Liver (tissue), 9 donors: Measurements from ENCODE around the gene UNC13C. TPM values are rescaled to one million over a fixed set of nuclear protein-coding genes. Genes with fewer than 3 reads are reported as not detected.

Experiments
- DNase-seq: peaks from one replicate; pipeline ENCODE4 v3.0.0-alpha.2; 2017; ENCODE audit warnings: low spot score
- H3K27ac ChIP-seq, 2 donors: one replicate each; pipeline ENCODE4 v1.7.0; 2013; ENCODE audit warnings: inconsistent platforms in 2 of 2, low read length in 2 of 2, control low read depth in 1 of 2, low read depth in 1 of 2, mild to moderate bottlenecking in 1 of 2
- H3K27me3 ChIP-seq, 4 donors: one replicate each; pipeline versions ENCODE4 v1.6.1 to v1.7.0; 2013; ENCODE audit warnings: low read length in 3 of 4, inconsistent platforms in 1 of 4, mild to moderate bottlenecking in 1 of 4, moderate library complexity in 1 of 4; ENCODE audit not compliant: control insufficient read depth in 4 of 4, insufficient read depth in 4 of 4
- H3K36me3 ChIP-seq, 4 donors: one replicate each; pipeline versions ENCODE4 v1.6.1 to v1.7.0; 2013; ENCODE audit warnings: low read length in 3 of 4, mild to moderate bottlenecking in 3 of 4, low read depth in 1 of 4, moderate library complexity in 1 of 4; ENCODE audit not compliant: control insufficient read depth in 4 of 4, insufficient read depth in 3 of 4
- H3K4me1 ChIP-seq, 4 donors: one replicate each; pipeline versions ENCODE4 v1.6.1 to v1.7.0; 2013; ENCODE audit warnings: low read length in 3 of 4, mild to moderate bottlenecking in 3 of 4, moderate library complexity in 1 of 4; ENCODE audit not compliant: control insufficient read depth in 4 of 4, insufficient read depth in 4 of 4
- H3K4me3 ChIP-seq, 3 donors: one replicate each; pipeline versions ENCODE4 v1.6.1 to v1.7.0; 2013; ENCODE audit warnings: low read length in 3 of 3, control low read depth in 1 of 3, low read depth in 1 of 3, mild to moderate bottlenecking in 1 of 3
- H3K9ac ChIP-seq, 2 donors: one replicate each; pipeline ENCODE4 v1.7.0; 2013; ENCODE audit warnings: low read length in 2 of 2, mild to moderate bottlenecking in 2 of 2, moderate library complexity in 2 of 2, control low read depth in 1 of 2, low read depth in 1 of 2
- H3K9me3 ChIP-seq, 4 donors: one replicate each; pipeline versions ENCODE4 v1.6.1 to v1.7.0; 2013; ENCODE audit warnings: low read length in 3 of 4; ENCODE audit not compliant: control insufficient read depth in 4 of 4
- CTCF ChIP-seq: fragments of 150-350 bp; IDR thresholded peaks from 2 replicates; pipeline ENCODE4 v1.5.1; 2017; ENCODE audit warnings: improper control_type of control experiment, low read depth, low read length; ENCODE audit not compliant: missing input control
- EGR1 ChIP-seq, 2 donors: IDR thresholded peaks; 2 replicates each; pipeline ENCODE4 v1.6.1; 2016 to 2018; ENCODE audit warnings: antibody characterized with exemption in 2 of 2, low read depth in 2 of 2
- FOXA1 ChIP-seq: IDR thresholded peaks from 2 replicates; pipeline ENCODE4 v1.6.1; 2016; ENCODE audit warnings: antibody characterized with exemption
- FOXA2 ChIP-seq: IDR thresholded peaks from 2 replicates; pipeline ENCODE4 v1.6.1; 2016; ENCODE audit warnings: antibody characterized with exemption
- GABPA ChIP-seq, 2 donors: IDR thresholded peaks in 1 of 2; conservative IDR thresholded peaks in 1 of 2; 2 replicates each; pipeline ENCODE4 v1.6.1; 2016; ENCODE audit warnings: antibody characterized with exemption in 2 of 2, mild to moderate bottlenecking in 1 of 2, moderate library complexity in 1 of 2
- HNF4A ChIP-seq, 2 donors: conservative IDR thresholded peaks; 2 replicates each; pipeline ENCODE4 v1.6.1; 2016; ENCODE audit warnings: antibody characterized with exemption in 2 of 2, mild to moderate bottlenecking in 2 of 2
- HNF4G ChIP-seq: IDR thresholded peaks from 2 replicates; pipeline ENCODE4 v1.6.1; 2016; ENCODE audit warnings: antibody characterized with exemption
- JUND ChIP-seq, 2 donors: IDR thresholded peaks; 2 replicates each; pipeline ENCODE4 v1.6.1; 2016; ENCODE audit warnings: antibody characterized with exemption in 2 of 2
- MAX ChIP-seq: IDR thresholded peaks from 2 replicates; pipeline ENCODE4 v1.6.1; 2016; ENCODE audit warnings: antibody characterized with exemption
- NR2F2 ChIP-seq: IDR thresholded peaks from 2 replicates; pipeline ENCODE4 v1.6.1; 2016; ENCODE audit warnings: antibody characterized with exemption
- RAD21 ChIP-seq, 2 donors: IDR thresholded peaks; 2 replicates each; pipeline ENCODE4 v1.6.1; 2016; ENCODE audit warnings: antibody characterized with exemption in 2 of 2, mild to moderate bottlenecking in 2 of 2
- RXRA ChIP-seq, 2 donors: IDR thresholded peaks; 2 replicates each; pipeline ENCODE4 v1.6.1; 2017 to 2018; ENCODE audit warnings: antibody characterized with exemption in 2 of 2, mild to moderate bottlenecking in 1 of 2
- SP1 ChIP-seq: IDR thresholded peaks from 2 replicates; pipeline ENCODE4 v1.6.1; 2018; ENCODE audit warnings: antibody characterized with exemption, mild to moderate bottlenecking
- TAF1 ChIP-seq: conservative IDR thresholded peaks from 2 replicates; pipeline ENCODE4 v1.6.1; 2016; ENCODE audit warnings: antibody characterized with exemption, mild to moderate bottlenecking
- YY1 ChIP-seq: IDR thresholded peaks from 2 replicates; pipeline ENCODE4 v1.6.1; 2016; ENCODE audit warnings: antibody characterized with exemption, mild to moderate bottlenecking
- ZBTB33 ChIP-seq: IDR thresholded peaks from 2 replicates; pipeline ENCODE4 v1.6.1; 2016; ENCODE audit warnings: antibody characterized with exemption
- WGBS: extraction: QIAGEN DNeasy Blood & Tissue Kit; methylation state at CpG from one replicate; pipeline ENCODE4 v1.1.7; 2013; 5-methylcytosine and 5-hydroxymethylcytosine counted together
- polyA plus RNA-seq, 2 donors: library from polyadenylated mRNA; stranded (reverse) in 1 of 2; unstranded in 1 of 2; fragments of 200-250 nt in 1 of 2; fragments of >200 nt in 1 of 2; fragmentation: Nextera tagmentation in 1 of 2; extraction: Ambion mirVana in 1 of 2; gene quantifications; one replicate each; pipeline versions ENCODE4 v1.2.1 to v1.2.3, GENCODE V29; 2013 to 2015
- total RNA-seq, 2 donors: library from RNA; depleted of rRNA; stranded (reverse); fragments of >200 nt; gene quantifications; one replicate each; pipeline ENCODE4 v1.2.3, GENCODE V29; 2014
- TF ChIP-seq, protein P1 (sequence below): IDR thresholded peaks from 2 replicates; pipeline ENCODE4 v1.6.1; 2016; ENCODE audit warnings: antibody characterized with exemption, mild to moderate bottlenecking
- TF ChIP-seq, protein P2 (sequence below): IDR thresholded peaks from 2 replicates; pipeline ENCODE4 v1.6.1; 2016; ENCODE audit warnings: antibody characterized with exemption
- donor health status: healthy.
- donor health status: healthy.
- donor health status: healthy.
- donor health status: healthy.
- donor health status: healthy.

UNC13C gene
- total and polyA plus RNA-seq, 4 donors = 0.19 TPM; not detected in 3

- TF ChIP-seq HNF4A (conservative IDR thresholded peaks at IDR 0.05) = no peak
- no peak for TF ChIP-seq TAF1
- no peak for TF ChIP-seq MAX
- no peak for TF ChIP-seq RAD21 (IDR thresholded peaks at IDR 0.05)
- no peak for TF ChIP-seq HNF4G
- TF ChIP-seq GABPA (IDR thresholded peaks at IDR 0.05 in 1 of 2, conservative IDR thresholded peaks at IDR 0.05 in 1 of 2) = no peak
- no peak for TF ChIP-seq YY1
- TF ChIP-seq, protein P1, sequence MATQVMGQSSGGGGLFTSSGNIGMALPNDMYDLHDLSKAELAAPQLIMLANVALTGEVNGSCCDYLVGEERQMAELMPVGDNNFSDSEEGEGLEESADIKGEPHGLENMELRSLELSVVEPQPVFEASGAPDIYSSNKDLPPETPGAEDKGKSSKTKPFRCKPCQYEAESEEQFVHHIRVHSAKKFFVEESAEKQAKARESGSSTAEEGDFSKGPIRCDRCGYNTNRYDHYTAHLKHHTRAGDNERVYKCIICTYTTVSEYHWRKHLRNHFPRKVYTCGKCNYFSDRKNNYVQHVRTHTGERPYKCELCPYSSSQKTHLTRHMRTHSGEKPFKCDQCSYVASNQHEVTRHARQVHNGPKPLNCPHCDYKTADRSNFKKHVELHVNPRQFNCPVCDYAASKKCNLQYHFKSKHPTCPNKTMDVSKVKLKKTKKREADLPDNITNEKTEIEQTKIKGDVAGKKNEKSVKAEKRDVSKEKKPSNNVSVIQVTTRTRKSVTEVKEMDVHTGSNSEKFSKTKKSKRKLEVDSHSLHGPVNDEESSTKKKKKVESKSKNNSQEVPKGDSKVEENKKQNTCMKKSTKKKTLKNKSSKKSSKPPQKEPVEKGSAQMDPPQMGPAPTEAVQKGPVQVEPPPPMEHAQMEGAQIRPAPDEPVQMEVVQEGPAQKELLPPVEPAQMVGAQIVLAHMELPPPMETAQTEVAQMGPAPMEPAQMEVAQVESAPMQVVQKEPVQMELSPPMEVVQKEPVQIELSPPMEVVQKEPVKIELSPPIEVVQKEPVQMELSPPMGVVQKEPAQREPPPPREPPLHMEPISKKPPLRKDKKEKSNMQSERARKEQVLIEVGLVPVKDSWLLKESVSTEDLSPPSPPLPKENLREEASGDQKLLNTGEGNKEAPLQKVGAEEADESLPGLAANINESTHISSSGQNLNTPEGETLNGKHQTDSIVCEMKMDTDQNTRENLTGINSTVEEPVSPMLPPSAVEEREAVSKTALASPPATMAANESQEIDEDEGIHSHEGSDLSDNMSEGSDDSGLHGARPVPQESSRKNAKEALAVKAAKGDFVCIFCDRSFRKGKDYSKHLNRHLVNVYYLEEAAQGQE = no peak
- TF ChIP-seq, protein P2, sequence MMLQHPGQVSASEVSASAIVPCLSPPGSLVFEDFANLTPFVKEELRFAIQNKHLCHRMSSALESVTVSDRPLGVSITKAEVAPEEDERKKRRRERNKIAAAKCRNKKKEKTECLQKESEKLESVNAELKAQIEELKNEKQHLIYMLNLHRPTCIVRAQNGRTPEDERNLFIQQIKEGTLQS = no peak
- no peak for TF ChIP-seq RXRA (IDR thresholded peaks at IDR 0.05)
- no peak for TF ChIP-seq ZBTB33
- no peak for TF ChIP-seq EGR1 (IDR thresholded peaks at IDR 0.05; ENCODE audit: low read depth in 2 of 2)
- no peak for TF ChIP-seq FOXA2
- TF ChIP-seq FOXA1 = no peak
- TF ChIP-seq SP1 = no peak
- TF ChIP-seq CTCF = no peak
- TF ChIP-seq NR2F2 = no peak
- no peak for TF ChIP-seq JUND (IDR thresholded peaks at IDR 0.05)
These were observed 375.5 kb downstream of the UNC13C start for GRCh38 chr15:54353726-54354125.

More at GRCh38 chr15:54353726-54354125, 375.5 kb downstream of the UNC13C start:
- no peaks in the 10 kb centered on the region for H3K4me1 ChIP-seq
- H3K9me3 ChIP-seq = no peaks in the 10 kb centered on the region
- no peaks in the 10 kb centered on the region for H3K27me3 ChIP-seq
- DNase-seq = no peak
- H3K27ac ChIP-seq = no peak overlapping the region
- H3K9ac ChIP-seq = no peak overlapping the region
- WGBS = 78% methylated on average over 2 of the region's 2 CpGs
- no peaks in the 10 kb centered on the region for H3K36me3 ChIP-seq
- H3K4me3 ChIP-seq = no peak overlapping the region
